GM12801 (cell line): Measurements from ENCODE around the gene BTG1.

Source experiments
- TF ChIP-seq, protein P1 (sequence below): IDR thresholded peaks from one replicate; pipeline ENCODE4 v1.5.1; 2011; ENCODE audit warnings: control low read depth; ENCODE audit not compliant: insufficient read length; ENCODE audit errors: extremely low read depth

Gene BTG1

DNA sequence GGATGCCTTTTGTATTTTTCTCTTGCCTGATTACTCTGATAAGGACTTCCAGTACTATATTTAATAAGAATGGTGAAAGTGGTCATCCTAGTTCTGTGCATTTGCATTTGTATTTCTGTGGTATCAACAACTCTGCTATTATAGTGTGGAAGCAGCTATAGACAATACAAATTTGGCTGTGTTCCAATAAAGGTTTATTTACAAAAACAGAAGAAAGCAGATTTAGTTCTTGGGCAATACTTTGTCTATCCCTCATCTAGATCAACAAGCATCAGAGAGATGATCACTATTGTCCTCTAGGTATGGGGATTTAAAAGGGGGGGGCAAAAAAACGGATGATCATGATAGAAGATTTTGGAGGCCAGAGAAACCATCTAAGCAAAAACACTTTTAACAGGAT, 19.1 kb upstream of the BTG1 start:
- TF ChIP-seq, protein P1, sequence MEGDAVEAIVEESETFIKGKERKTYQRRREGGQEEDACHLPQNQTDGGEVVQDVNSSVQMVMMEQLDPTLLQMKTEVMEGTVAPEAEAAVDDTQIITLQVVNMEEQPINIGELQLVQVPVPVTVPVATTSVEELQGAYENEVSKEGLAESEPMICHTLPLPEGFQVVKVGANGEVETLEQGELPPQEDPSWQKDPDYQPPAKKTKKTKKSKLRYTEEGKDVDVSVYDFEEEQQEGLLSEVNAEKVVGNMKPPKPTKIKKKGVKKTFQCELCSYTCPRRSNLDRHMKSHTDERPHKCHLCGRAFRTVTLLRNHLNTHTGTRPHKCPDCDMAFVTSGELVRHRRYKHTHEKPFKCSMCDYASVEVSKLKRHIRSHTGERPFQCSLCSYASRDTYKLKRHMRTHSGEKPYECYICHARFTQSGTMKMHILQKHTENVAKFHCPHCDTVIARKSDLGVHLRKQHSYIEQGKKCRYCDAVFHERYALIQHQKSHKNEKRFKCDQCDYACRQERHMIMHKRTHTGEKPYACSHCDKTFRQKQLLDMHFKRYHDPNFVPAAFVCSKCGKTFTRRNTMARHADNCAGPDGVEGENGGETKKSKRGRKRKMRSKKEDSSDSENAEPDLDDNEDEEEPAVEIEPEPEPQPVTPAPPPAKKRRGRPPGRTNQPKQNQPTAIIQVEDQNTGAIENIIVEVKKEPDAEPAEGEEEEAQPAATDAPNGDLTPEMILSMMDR, result no peak

DNA sequence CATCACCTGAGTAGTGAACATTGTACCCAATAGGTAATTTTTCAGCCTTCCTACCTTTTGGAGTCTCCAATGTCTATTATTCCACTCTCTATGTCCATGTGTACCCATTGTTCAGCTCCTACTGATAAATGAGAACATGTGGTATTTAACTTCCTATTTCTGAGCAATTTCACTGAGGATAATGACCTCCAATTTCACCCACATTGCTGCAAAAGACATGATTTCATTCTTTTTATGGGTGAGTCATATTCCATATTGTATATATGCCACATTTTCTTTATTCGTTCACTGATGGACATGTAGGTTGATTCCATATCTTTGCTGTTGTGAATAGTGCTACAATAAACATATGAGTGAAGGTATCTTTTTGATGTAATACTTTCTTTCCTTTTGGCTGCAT, 16.4 kb upstream of the BTG1 start:
- TF ChIP-seq, protein P1, result no peak

DNA sequence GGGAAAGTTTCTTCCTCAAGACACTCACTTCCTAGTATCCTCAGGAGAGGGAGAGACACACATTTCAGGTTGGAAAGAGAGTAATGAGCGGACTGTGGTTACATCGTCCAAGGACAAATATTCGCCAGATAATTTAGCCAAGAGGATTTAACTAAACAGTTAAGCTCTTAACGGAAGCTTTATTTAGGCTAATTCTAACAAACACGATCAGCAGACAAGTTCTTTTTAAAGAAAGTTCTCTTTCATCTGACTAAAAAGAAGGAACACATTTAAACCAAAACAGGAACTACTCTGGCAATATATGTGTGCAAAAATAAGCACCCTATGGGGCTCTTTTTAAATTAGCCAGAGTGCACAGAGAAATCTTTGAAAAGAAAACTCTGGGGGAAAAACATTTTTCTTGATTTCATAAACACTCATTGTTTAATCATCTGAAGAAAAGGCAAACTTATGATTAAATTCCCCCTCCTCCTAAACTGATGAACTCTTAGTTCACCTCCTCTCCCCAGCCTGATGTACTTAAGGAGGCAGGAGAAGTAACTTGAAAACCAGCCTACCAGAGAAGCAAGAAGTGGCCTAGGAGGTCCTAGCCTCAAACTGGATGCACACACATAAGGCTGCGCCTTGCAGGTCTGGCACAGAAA, 13.3 kb upstream of the BTG1 start:
- TF ChIP-seq, protein P1, result no peak

DNA sequence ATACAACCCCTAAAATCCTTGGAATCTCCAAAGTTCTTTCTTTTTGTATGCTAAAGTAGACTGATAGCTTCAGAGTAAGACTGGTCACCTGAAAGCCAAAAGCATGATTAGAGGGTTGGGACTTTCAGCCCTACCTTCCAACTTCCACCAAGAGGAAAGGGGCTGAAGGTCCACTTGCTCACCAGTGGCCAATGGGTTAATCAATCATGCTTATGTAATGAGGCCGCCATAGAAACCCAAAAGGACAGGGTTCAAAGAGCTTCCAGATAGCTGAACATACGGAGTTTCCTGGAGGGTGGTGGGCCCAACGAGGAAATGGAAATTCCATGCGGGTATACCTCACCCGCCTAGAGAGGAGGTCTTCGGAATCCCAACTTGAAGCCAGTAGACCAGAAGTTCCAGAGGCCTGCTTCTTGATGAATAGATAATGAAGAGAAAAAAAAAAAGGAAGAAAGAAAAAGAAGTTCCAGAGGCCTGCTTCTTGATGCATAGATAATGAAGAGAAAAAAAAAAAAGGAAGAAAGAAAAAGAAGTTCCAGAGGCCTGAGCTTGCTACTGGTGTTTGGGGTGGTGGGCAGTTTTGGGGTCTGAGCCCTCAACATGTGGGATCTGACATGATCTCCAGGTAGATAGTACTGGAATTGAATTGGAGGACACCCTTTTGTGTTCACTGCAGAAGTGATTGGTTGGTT, 11.2 kb upstream of the BTG1 start:
- TF ChIP-seq, protein P1, result no peak

DNA sequence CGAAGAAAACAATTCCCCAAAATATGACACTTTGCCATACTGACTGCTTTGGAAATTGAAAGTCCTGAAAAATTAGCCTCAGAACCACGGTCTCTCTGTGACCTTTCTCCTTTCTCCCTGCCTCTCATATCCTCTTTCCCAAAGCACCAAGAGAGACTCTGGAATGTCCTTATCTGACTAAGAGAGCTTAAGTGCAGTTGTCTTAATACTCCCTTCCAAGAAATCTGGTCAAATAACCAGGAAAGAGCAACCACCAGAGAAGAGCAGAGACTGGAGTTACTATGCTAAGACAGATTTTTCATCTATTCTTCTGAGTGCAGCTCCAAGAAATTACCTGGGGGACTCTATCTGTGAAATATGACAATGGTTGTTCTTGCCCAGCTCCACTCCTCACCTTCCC, 10.5 kb upstream of the BTG1 start:
- TF ChIP-seq, protein P1, result no peak

DNA sequence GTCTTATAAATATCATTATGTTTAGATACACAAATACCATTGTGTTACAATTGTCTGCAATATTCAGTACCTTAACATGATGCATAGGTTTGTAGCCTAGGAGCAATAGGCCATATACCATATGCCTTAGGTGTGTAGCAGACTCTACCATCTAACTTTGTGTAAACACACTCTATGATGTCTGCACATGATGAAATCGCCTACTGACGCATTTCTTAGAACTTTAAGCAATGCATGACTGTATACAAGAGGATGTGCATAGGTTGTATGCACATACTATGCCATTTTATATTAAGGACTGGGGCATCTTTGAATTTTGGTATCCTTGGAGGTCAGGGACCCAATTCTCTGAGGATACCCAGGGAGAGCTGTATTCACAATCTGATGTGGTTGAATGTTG, 10.1 kb upstream of the BTG1 start:
- TF ChIP-seq, protein P1, result no peak

DNA sequence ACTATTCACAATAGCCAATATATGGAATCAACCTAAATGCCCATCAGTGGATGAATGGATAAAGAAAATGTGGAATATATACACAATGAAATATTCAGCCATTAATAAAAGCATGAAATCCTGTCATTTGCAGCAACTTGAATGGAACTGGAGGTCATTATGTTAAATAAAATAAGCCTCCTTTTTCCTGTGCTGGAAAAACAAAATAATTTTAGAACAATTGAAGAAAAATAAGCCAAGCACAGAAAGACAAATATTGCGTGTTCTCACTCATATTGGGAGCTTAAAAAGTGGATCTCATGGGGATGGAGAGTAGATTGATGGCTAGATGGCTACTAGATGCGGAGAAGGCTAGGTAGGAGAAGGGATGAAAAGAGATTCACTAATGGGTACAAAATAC, 6.3 kb upstream of the BTG1 start:
- TF ChIP-seq, protein P1, result no peak
